GM21515 (cell line): ENCODE data around the gene NLRP5.
"Not testable (repeated sequence)": the region's sequence is repeated elsewhere in the genome, so short reads cannot be mapped to it uniquely, and the experiment has no call there.

Source experiments
- ATAC-seq: cut with Tn5 transposase; IDR thresholded peaks from one replicate; pipeline ENCODE4 v1.9.1; 2021; ENCODE audit not compliant: unreplicated experiment

The NLRP5 gene

DNA sequence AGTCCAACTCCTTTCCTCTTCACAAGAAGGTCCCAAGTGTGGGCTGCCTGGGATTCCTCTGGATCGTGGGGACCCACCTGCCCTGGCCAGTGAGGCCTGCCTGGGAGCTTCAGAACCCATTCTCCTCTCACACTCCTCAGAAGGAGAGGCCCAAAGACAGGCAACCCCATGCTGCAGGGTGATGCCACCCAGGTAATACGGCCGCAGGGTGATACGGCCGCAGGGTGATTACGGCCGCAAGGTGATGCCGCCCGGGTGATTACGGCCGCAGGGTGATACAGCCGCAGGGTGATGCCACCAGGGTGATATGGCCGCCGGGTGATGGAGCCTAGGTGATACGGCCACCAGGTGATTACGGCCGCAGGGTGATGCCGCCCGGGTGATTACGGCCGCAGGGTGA is 111.7 kb downstream of the NLRP5 start:
- ATAC-seq = not testable (repeated sequence)

DNA sequence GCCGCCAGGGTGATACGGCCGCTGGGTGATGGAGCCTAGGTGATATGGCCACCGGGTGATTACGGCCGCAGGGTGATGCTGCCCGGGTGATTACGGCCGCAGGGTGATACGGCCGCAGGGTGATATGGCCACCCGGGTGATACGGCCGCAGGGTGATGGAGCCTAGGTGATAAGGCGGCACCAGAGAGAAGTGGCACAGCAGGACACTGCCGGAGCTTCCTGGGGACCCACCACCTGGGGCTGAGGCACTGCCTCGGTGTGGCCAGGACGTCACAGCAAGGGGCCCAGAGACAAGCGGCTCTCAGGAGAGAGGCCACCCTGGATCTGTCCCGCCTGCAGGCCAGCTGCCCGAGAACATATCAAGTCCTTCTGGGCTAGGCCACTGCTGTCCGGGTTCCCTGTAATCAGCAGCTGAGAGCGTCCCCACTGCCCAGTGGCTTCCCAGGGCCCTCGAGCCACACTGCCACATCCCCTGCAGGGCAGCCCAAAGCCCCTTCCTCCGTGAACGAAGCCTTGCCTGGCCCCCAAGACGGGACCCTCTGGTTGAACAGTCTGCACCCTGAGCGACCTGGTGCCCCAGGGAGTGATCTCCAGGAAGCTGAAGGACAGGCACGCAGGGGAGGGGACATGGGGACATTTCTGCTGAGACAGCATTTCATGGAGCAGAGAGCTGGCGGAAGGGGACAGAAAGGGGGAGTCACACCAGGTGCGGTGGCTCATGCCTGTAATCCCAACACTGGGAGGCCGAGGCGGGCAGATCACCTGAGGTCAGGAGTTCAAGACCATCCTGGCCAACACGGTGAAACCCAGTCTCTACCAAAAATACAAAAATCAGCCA is 112.4 kb downstream of the NLRP5 start:
- ATAC-seq = no peak

DNA sequence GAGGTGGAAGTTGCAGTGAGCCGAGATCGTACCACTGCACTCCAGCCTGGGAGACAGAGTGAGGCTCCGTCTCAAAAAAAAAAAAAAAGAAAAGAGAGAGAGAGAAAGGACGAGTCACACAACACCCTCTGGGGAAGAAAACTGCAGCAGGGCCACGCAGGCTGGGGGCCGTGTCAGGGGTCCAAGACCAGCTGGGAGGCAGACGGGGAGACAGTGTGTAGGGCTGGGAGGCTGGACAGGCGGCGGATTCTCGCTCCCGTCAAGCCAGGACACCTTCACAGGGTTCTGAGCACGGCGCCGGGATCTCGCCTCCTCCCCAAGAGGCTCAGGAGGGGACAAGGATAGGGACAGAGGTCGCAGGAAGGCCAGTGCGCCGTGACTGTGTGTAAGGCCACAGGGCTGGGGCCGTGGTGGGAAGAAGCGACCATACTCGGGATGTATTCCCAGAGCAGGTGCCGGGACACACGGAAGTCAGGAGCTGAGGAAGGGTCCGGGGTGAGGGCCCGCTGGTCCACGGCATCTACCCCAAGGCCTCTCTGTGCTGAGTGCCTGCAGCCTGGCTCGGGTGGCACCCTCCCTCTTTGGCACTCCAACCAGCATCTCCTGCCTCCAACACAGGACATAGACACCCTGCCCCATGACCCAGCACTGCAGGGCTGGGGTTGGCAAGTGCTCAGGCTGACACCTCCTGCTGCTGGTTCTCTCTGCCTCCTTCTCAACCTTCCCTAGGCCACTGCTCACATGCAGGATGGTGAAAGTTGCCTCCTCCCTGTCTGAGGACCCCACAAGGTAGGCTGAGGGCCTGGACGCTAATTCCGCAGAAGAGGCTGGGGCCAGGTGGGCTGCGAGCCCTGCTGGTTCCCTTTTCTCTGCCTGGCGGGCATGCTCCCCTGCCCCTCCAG is 113.3 kb downstream of the NLRP5 start:
- no peak for ATAC-seq

DNA sequence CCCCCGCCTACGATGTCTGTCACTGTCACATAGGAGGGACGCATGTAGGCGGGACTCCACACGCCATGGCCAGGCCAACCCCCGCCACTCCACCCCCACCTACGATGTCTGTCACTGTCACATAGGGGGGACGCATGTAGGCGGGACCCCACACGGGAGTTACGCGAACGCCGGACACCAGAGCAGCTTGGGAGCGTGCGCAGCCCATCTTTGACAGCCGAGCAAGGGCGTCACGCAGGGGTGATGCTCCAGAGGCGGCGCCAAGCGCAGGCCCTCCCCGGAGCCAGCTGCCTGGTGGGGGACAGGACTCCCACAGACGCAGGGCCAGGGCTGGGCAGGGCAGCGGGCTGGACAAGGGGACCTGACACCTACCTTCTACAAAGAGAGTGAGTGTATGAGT is 114.5 kb downstream of the NLRP5 start:
- ATAC-seq = no peak

DNA sequence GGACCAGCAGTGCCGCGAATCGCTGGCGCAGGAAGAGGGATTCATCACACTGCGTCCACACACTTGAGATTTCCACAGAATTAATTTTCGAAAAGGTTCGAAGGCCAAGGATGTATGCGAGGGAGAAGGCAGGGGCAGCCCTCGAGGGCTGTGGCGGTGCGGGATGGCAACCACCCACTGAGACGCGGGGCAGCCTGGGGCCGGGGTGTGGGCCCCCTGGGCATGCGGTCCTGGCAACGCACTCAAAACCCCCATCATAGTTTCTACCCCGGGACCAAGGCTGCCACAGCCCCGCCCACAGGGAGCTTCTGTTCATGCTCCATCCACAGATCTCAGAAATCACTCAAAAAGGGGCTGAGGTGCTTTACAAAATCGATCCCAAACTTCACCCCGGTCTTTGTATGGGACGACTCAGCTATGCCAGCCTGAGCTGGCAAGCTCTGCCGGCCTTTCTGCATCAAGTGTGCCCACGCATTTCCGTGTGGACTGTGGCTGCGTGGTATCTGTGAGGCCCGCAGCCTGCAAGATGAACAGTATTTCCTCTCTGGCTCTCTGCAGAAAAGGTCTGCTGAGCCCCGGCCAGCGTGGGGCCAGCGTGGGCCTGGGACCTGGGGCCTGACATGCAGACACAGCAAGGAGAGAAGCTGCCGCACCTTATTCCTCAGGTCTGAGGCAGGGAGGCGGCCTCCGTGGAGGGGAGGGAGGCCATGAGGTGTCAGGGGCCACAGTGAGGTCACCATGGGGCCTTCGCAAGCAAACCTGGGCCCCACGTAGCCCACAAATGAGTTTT is 115.4 kb downstream of the NLRP5 start:
- no peak for ATAC-seq

DNA sequence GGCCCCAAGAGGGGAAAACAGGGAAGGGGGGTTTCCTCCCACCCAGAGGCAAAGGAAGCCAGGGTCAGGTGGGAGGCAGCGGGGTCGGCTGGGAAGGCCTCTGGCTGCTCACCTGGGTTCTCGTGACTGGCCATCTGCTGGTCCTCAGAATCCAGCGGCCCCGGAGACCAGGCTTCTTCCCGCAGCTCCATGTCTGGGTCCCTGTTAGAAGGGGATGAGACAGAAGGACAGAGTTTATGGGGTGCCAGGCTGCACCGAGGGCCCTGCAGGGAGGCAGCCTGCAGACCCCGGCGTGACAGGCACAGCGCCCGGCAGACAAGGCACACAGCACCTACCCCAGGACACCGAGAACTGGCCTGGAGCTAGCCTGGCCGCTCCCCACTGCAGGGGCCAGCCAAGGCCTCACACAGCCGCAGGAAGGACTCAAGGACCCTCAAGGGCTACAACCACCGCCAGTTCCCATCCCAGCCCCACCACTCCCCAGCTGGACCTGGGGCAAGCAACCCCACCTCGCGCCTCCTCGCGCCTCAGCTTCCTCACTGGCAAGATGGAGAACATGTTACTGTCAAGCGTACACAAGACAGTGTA is 116.5 kb downstream of the NLRP5 start:
- ATAC-seq = no peak

DNA sequence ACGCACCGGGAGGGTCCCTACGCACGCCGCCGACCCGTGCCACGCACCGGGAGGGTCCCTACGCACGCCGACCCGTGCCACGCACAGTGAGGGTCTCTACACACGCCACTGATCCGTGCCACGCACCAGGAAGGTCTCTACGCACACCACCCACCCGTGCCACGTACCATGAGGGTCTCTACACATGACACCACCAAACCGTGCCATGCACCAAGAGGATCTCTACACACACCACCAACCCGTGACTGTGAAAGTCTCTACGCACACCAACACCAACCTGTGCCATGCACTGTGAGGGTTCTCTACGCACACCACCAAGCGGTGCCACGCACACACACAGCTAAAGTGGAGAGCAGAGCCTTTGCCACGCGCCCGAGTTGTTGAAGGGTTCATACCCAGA is 117.8 kb downstream of the NLRP5 start:
- no peak for ATAC-seq

DNA sequence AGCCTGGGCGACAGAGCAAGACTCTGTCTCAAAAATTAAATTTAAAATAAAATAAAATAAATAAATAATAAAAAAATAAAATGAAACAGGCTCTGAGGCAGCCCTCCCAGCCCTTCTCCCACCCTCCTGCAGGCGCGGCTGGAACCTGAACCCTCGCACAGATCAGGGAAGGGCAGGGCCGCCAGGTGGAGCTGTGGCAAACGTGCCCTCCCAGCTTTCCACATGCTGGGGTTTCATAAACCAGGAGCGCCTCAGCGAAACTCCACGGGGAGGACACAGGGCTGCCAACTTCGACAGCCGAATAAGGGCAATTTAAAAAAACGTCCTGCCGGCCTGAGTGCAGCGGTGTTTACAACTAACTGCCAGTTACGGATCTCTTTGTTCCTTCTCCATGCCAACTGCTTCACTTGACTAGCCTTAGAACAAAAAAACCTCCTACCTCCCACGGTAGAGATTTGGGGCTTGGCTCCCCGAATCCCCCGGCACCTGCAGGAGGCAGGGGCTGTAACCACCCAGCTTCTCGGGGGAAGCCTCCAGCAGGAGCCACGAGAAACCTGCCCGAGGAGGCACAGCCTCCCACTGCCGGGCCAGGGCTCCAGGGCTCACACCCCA is 118.6 kb downstream of the NLRP5 start:
- ATAC-seq = no peak

DNA sequence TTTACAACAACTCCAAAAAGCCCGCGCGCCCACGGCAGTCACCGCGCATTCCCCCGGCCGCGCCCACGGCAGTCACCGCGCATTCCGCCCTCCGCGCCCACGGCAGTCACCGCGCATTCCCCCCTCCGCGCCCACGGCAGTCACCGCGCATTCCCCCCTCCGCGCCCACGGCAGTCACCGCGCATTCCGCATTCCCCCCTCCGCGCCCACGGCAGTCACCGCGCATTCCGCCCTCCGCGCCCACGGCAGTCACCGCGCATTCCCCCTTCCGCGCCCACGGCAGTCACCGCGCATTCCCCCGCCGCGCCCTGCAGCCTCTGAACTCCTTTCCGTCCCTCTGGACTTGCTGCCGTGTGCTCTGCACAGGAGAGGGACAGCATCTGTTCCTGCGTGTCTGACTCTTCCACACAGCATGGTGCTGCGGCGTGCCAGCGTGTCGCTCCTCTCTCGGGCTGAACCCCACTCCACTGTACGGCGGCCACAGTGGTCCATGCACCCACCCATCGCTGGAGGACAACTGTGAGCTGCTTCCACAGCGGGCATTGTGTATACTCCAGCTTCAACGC is 119.3 kb downstream of the NLRP5 start:
- ATAC-seq = not testable (repeated sequence)

DNA sequence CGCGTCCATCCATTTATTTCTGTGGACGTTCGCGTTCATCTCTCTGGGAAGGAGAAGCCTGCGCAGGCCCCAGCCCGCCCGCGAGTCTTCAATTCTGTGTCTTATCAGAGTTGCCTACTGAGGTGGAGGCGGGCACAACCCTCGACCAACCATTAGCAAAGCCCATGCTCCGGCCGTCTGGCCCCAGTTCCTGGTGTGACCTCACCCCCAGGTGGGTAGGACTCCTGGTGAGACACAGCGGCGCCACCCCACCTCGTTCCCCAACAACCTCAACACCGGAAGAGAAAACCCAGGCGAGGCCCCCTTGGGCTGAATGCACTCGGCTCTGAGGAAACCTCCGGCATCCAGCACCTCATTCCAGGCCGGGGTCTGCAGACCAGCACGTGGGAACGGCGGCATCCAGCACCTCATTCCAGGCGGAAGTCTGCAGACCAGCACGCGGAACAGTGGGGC is 119.8 kb downstream of the NLRP5 start:
- ATAC-seq = no peak

DNA sequence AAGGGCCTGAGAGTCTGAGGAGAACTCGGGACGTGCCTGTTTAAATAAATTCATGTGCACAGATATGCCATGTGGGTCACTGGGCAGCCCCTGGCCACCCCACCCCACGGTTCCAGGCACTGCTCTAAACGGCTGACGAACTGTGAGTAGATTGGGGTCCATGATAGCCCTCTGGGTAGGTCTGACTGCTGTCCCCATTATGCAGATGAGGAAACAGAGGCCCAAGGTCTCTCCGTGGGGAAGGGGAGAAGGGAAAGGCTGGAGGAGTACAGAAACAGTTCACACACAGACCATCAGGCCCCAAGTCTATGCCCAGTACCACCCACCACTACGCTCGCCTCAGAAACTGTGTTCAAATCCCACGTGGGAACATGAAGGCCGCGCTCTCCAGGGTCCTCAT is 120.4 kb downstream of the NLRP5 start:
- ATAC-seq = no peak

DNA sequence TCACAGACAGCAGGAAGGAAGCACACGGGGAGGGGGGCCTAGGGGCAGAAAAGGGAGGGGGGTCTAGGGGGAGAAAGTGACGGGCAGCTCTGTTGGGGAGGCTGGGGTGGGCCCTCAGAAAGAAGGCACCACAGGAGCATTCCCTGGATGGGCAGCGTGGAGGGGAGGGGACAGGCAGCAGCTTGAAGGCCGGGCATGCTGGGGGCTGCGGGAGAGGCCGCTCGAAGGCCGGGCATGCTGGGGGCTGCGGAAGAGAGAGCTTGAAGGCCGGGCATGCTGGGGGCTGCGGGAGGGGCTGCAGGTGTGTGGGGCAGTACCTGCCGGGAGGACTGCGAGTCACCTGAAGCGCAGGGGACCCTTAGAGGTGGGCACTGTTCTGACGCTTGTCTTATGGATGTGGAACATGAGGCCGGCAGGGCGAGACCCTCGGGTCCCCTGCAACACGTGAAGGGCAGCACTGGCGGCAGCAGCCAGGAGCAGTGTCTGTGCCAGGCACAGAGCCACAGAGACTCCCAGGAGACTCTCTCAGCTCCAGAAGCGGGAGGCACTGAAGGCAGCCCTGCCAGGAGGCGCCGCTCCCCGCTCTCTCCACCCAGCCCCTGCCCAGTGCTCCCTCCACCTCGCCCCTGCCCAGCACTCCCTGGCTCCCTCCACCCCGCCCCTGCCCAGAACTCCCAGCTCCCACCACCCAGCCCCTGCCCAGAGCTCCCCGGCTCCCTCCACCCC is 121.2 kb downstream of the NLRP5 start:
- no peak for ATAC-seq

DNA sequence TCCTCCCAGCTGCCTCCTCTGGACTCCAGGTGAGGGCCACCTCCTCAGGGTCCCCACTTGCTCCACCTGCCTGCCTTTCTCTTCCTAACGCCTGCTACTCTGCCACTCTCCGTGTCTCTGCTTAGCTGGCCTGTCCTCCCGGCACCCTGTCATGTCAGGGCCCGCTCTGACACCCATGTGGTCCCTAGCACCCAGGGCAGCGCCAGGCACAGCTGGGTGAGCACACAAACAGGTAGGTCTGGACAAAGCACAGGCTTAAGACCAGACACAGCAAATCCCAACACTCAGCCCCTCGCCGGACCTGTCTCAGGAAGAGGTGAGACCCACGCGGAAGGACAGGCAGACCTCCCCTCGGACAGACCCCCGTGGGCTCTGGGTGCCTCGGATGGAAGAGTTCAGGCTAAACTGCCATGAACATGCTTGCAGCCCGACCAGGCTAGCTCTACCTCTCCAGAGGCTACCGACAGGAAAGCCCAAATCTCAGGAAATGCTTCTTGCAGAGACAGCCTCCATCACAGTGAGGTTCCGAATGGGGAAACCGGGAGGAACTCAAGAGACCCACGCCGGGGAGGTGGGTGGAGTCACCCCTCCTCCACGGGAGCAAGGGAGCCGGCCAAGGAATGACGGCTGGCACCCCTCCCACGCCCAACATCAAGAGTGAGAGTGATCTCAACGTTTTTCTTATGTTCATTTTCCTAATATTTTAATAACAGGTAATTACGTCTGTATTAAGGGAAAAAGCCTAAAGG is 122.0 kb downstream of the NLRP5 start:
- ATAC-seq = no peak

DNA sequence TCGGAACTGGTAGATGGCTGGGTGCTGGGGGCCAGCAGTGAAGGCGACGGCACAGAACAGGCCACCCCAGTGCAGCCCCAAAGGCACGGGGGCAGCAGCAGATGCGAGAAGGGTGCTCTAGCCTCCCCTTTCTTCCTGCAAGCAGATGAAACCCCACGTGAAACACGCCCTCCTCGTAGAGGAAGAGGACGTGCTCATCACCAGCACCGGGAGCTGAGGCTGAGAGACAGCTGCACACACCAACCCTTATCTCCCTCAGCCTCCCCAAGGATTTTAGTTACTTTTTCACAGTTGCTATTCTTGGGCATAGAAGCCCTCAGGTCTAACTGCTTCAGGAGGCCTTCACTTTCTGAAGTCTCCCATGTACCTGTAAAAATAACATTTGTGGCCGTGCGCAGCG is 122.7 kb downstream of the NLRP5 start:
- no peak for ATAC-seq

DNA sequence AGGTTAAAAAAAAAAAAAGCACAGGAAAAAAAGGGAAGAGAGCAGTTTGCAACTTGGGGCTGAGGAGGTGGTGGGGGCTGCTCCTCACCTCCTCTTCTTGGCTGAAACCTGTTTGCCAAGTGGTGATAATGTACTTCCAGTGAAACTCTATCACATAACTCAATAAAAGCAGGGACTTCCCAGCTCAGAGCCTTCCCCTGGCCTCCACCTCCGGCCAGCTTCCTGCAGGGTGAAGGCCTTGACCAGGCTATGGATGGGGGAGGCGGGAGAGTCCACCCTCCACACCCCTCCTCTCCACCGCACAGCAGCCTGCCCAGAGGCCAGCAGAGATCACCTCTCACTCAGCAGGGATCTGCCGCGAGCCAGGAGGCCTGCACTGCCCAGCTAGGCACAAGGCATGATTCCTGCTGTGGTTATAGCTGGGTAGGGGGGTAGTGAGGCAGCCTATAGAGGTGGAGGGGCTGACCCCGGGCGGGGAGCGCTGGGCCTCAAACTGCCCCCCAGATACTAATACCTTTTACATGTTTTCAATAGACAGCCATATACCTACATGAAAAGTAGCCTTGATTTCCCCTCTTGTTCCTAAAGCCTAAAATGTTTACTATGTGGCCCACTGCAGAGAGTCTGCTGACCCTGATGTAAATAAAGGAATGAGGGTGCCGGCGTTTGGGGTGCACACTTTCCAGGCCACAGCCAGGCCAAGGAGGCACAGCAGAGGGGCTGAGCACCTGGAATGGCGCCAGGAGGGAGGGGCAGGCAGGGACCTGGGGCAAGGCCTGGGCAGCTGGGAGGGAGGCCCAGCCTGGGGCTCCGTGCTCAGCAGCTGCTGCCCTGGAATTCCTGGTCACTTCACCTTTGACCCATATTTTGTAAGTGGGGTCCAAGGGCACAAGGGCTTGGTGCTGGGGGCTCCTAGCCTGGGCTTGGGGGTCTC is 124.2 kb downstream of the NLRP5 start:
- no peak for ATAC-seq
